HuH-7 (cell line): ENCODE results near the gene IFT88.

Experiments
- DNase-seq: peaks from one replicate; pipeline ENCODE4 v3.0.0; 2011; ENCODE audit warnings: low spot score

The IFT88 gene

GRCh38 chr13:20686863-20687579 lies 120.1 kb downstream of the IFT88 start:
- no peak for DNase-seq

GRCh38 chr13:20689291-20689690 lies 122.3 kb downstream of the IFT88 start:
- no peak for DNase-seq

- DNase-seq, result no peak
Observed at GRCh38 chr13:20691616-20692015, 124.7 kb downstream of the IFT88 start.

- no peak for DNase-seq
Observed at GRCh38 chr13:20696073-20696472, 129.1 kb downstream of the IFT88 start.

- DNase-seq, result no peak
Observed at GRCh38 chr13:20699715-20700114, 132.8 kb downstream of the IFT88 start.

- DNase-seq, result no peak
Observed at GRCh38 chr13:20700288-20700687, 133.3 kb downstream of the IFT88 start.

- no peak for DNase-seq
Observed at GRCh38 chr13:20701461-20701860, 134.5 kb downstream of the IFT88 start.

GRCh38 chr13:20702530-20702914 lies 135.6 kb downstream of the IFT88 start:
- no peak for DNase-seq

GRCh38 chr13:20702915-20703779 lies 136.2 kb downstream of the IFT88 start, which contains the start of gene IL17D:
TSS of gene IL17D (plus strand) at chr13:20703699. CDS start at chr13:20704002, 303 bp downstream.
- peak; percentile 53 for DNase-seq

- peak; percentile 87 for DNase-seq
Observed at GRCh38 chr13:20703780-20704458, 137.0 kb downstream of the IFT88 start.

GRCh38 chr13:20704459-20705069 lies 137.6 kb downstream of the IFT88 start:
- DNase-seq, result no peak

- DNase-seq, result no peak
Observed at GRCh38 chr13:20706661-20707060, 139.7 kb downstream of the IFT88 start.

- no peak for DNase-seq
Observed at GRCh38 chr13:20708216-20708615, 141.3 kb downstream of the IFT88 start.

- no peak for DNase-seq
Observed at GRCh38 chr13:20709369-20709768, 142.4 kb downstream of the IFT88 start.

- DNase-seq, result no peak
Observed at GRCh38 chr13:20709782-20710181, 142.8 kb downstream of the IFT88 start.

- peak; percentile 62 for DNase-seq
Observed at GRCh38 chr13:20711301-20712044, 144.5 kb downstream of the IFT88 start.

- DNase-seq, result no peak
Observed at GRCh38 chr13:20713014-20713376, 146.0 kb downstream of the IFT88 start.

GRCh38 chr13:20713751-20714150 lies 146.8 kb downstream of the IFT88 start:
- DNase-seq, result no peak

- DNase-seq, result no peak
Observed at GRCh38 chr13:20714161-20714560, 147.2 kb downstream of the IFT88 start.

- no peak for DNase-seq
Observed at GRCh38 chr13:20714563-20715329, 147.8 kb downstream of the IFT88 start.

- DNase-seq, result no peak
Observed at GRCh38 chr13:20715330-20715712, 148.4 kb downstream of the IFT88 start.
